GM15510 (cell line): ENCODE results near the gene HAUS7.

Source experiments
- POLR2A ChIP-seq: IDR thresholded peaks from 3 replicates; pipeline ENCODE4 v1.6.1; 2011; ENCODE audit warnings: borderline replicate concordance; ENCODE audit not compliant: insufficient read length; ENCODE audit errors: extremely low read depth

The HAUS7 gene

GRCh38 chrX:153473126-153473525 is 2.8 kb upstream of the HAUS7 start:
- no peak for TF ChIP-seq POLR2A

GRCh38 chrX:153471663-153472280 is 1.4 kb upstream of the HAUS7 start:
- no peak for TF ChIP-seq POLR2A

GRCh38 chrX:153469811-153470410 is 465 bp downstream of the HAUS7 start:
- TF ChIP-seq POLR2A: no peak

GRCh38 chrX:153468008-153468580 is 2.3 kb downstream of the HAUS7 start:
- TF ChIP-seq POLR2A: no peak

GRCh38 chrX:153465691-153466380 is 4.5 kb downstream of the HAUS7 start:
- TF ChIP-seq POLR2A: no peak

GRCh38 chrX:153464116-153464515 is 6.3 kb downstream of the HAUS7 start:
- no peak for TF ChIP-seq POLR2A

GRCh38 chrX:153463556-153463955 is 6.8 kb downstream of the HAUS7 start:
- no peak for TF ChIP-seq POLR2A

- no peak for TF ChIP-seq POLR2A
Observed at GRCh38 chrX:153463031-153463430, 7.3 kb downstream of the HAUS7 start.

GRCh38 chrX:153462291-153462690 is 8.1 kb downstream of the HAUS7 start:
- no peak for TF ChIP-seq POLR2A

GRCh38 chrX:153460826-153461225 is 9.6 kb downstream of the HAUS7 start:
- no peak for TF ChIP-seq POLR2A

- TF ChIP-seq POLR2A: no peak
Observed at GRCh38 chrX:153459986-153460385, 10.4 kb downstream of the HAUS7 start.

- no peak for TF ChIP-seq POLR2A
Observed at GRCh38 chrX:153458476-153458875, 11.9 kb downstream of the HAUS7 start.

GRCh38 chrX:153457827-153458466 is 12.4 kb downstream of the HAUS7 start:
- TF ChIP-seq POLR2A: no peak

- no peak for TF ChIP-seq POLR2A
Observed at GRCh38 chrX:153457136-153457825, 13.1 kb downstream of the HAUS7 start.

GRCh38 chrX:153456704-153457103 is 13.7 kb downstream of the HAUS7 start:
- no peak for TF ChIP-seq POLR2A

GRCh38 chrX:153456161-153456560 is 14.2 kb downstream of the HAUS7 start:
- TF ChIP-seq POLR2A: no peak

GRCh38 chrX:153455571-153455970 is 14.8 kb downstream of the HAUS7 start:
- no peak for TF ChIP-seq POLR2A
